ENCODE results near the gene FOXP1. TPM values are rescaled to one million over a fixed set of nuclear protein-coding genes. Genes with fewer than 3 reads are reported as not detected.
A peak's percentile ranks its signal among the peaks of the same experiment; 100 is the strongest.

The FOXP1 gene
- total and polyA plus RNA-seq, 9 of the 15 experiments (the other 6 are each of a cell fraction or from before 2014, with no cell fraction given) = 7.7 to 34.5 (median 13.7) TPM

- ChIA-PET POLR2A (interaction anchor here (1.3 kb wide), 1 partner anchor 67 kb away, joined by 5 read pairs; no protein-coding TSS in a partner anchor), CTCF (ENCODE audit: low intra/inter-chr PET ratio) (no interaction called here)
- intact Hi-C loops (cut with micrococcal nuclease) (loop anchor here (10.0 kb wide), 2 partner anchors 139 to 381 kb away; no protein-coding TSS in a partner anchor), in situ Hi-C loops (cut with MboI) (no loop called here)
- no peaks in the 10 kb centered on the region for H4K20me1 ChIP-seq (replicated peaks; ENCODE audit: control insufficient read depth, insufficient read depth, low read length)
- peak overlapping the region in 1 of 2 experiments; percentile 34; a peak in 1 of 4 replicates for H3K9ac ChIP-seq (ENCODE audit: insufficient read depth in 1 of 2, low read depth in 2 of 2, low read length in 2 of 2)
- BruUV-seq (replicated peaks) = no TSS peak
- no peak for TF ChIP-seq HIVEP1 (CRISPR knock-in tag; IDR thresholded peaks at IDR 0.05)
- 0 out of 2 replicates have a peak, but pooled peaks have one; percentile 6 for TF ChIP-seq CEBPB (tag; IDR thresholded peaks at IDR 0.05)
- peak; percentile 53 for TF ChIP-seq MEIS2 (IDR thresholded peaks at IDR 0.05; ENCODE audit: partially characterized antibody)
- TF ChIP-seq NR2C1 (IDR thresholded peaks at IDR 0.05) = no peak
- TF ChIP-seq NR2C1 (tag; IDR thresholded peaks at IDR 0.05) = 0 out of 2 replicates have a peak, but pooled peaks have one; percentile 19
- TF ChIP-seq PTRF (tag; IDR thresholded peaks at IDR 0.05) = no peak
- no peak for TF ChIP-seq PBX2 (CRISPR knock-in tag; IDR thresholded peaks at IDR 0.05; ENCODE audit: low read depth)
- peak; percentile 61 for TF ChIP-seq PBX2 (tag; conservative IDR thresholded peaks at IDR 0.05; ENCODE audit: low read depth)
- TF ChIP-seq PKNOX1 (IDR thresholded peaks at IDR 0.05) = 0 out of 2 replicates have a peak, but pooled peaks have one; percentile 11
- TF ChIP-seq FOXM1 (IDR thresholded peaks at IDR 0.05; ENCODE audit: low read depth) = no peak
- TF ChIP-seq FOXM1 (CRISPR knock-in tag; IDR thresholded peaks at IDR 0.05; ENCODE audit: low read depth) = no peak
- 0 out of 4 replicates have a peak, but pooled peaks of 1 of the 2 experiments have one; percentile 22 for TF ChIP-seq ZNF639 (CRISPR knock-in tag; conservative IDR thresholded peaks at IDR 0.05 in 1 of 2, IDR thresholded peaks at IDR 0.05 in 1 of 2)
- no peak for TF ChIP-seq ZNF445 (CRISPR knock-in tag; IDR thresholded peaks at IDR 0.05; ENCODE audit: low read depth)
- H3K27me3 ChIP-seq (ENCODE audit: control insufficient read depth in 2 of 2, insufficient read depth in 2 of 2, low read length in 2 of 2) = no peaks in the 10 kb centered on the region
- FAIRE-seq = peak; percentile 74
- H3K4me3 ChIP-seq = no peak overlapping the region
- H3K9me1 ChIP-seq (ENCODE audit: control insufficient read depth, insufficient read depth, low read length) = no peaks in the 10 kb centered on the region
- H3K79me2 ChIP-seq (ENCODE audit: control insufficient read depth, insufficient read depth, low read length) = no peaks in the 10 kb centered on the region
- peak overlapping the region; percentile 58; the same call in 1 of the 3 replicates for H3K27ac ChIP-seq (ENCODE audit: extremely low read depth, low read depth, low read length)
- 0 out of 3 replicates have a peak, but pooled peaks cover 2% of the 10 kb centered on the region for H3K36me3 ChIP-seq (ENCODE audit: control insufficient read depth, insufficient read depth, low read length)
- peaks cover 4 to 32% of the 10 kb centered on the region in 2 experiments; a peak in 2 of 5 replicates for H3K4me1 ChIP-seq (replicated peaks in 1 of 2; ENCODE audit: control insufficient read depth in 2 of 2, insufficient read depth in 2 of 2, low read length in 2 of 2)
- no peak for DNase-seq (ENCODE audit: extremely low read depth in 1 of 4, low spot score in 3 of 4)
- no peak for ATAC-seq
- H3K9me3 ChIP-seq (replicated peaks; ENCODE audit: control insufficient read depth, insufficient read depth, low read depth, low read length) = no peaks in the 10 kb centered on the region
- H2AFZ ChIP-seq (ENCODE audit: low read depth, low read length) = peak overlapping the region; percentile 80
- 14% methylated on average over 11 of the region's 11 CpGs for WGBS (ENCODE audit: insufficient coverage, low coverage, missing lambda C conversion rate)
- peak overlapping the region; percentile 68 for H3K4me2 ChIP-seq (ENCODE audit: insufficient read depth, low read length)
These were observed 67.7 kb downstream of the FOXP1 start for GRCh38 chr3:71515636-71516365.
